HG03175 (cell line): ENCODE results near the gene ATXN3.
"Not testable (repeated sequence)": the region's sequence is repeated elsewhere in the genome, so short reads cannot be mapped to it uniquely, and the experiment has no call there.

Experiments used
- ATAC-seq: cut with Tn5 transposase; IDR thresholded peaks from one replicate; pipeline ENCODE4 v1.9.1; 2021; ENCODE audit warnings: mild to moderate bottlenecking, moderate library complexity; ENCODE audit not compliant: unreplicated experiment

Gene ATXN3

DNA sequence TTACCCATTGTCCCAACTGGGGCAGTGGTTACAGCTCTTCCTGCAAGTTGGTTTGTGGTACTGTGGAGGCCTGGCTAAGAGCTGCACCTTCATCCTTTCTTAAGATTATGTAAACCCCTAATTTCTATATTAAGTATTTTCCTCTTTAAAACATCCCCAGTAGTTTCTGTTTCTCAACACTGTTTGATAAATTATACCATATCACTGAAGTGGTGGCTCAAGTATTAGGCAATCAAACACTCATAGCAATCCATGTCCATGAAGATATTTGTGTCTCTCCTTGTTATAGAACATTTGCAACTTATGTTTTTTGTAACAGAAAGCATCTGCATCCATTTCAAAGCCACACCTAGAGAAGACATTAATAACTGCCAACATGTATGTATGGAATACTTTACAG, 31.8 kb downstream of the ATXN3 start:
- ATAC-seq, result no peak

DNA sequence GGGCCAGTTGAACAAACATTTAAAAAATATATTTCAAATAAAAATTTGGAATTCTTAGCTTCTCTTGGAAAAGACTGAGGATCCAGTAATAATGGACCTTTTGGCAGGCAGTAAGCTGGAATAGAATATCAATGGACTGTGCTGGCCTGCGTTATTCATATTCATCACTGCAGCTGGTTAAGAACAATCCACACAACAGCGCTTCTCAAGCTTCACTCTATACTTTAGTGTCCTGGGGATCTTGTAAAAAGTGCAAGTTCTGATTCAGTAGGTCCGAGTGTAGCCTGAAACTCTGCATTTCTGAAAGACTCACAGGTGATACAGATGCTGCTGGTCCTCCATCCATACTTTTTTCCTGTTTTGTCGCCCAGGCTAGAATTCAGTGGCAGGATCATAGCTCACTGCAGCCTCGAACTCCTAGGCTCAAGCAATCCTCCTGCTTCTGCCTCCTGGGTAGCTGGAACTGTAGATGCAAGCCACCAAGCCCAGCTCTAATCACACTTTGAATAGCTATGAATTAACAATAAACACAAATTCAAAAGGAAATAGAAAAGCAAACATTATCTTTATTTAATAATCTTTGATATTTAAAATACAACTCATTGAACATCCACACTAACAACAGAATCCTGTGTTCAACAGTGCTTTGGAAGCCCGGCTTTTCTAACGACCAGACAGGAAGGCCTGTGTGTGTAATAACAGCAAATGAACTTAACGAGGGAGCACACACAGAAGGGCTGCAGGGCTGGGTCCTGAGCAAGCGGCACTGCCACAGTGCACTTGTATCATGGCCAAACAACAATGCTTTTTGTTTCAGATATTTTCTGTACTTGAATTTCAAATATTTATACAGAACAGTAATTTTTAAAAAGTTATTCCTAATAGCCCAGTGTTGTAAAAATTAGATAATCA, 48.1 kb downstream of the ATXN3 start:
- no peak for ATAC-seq

DNA sequence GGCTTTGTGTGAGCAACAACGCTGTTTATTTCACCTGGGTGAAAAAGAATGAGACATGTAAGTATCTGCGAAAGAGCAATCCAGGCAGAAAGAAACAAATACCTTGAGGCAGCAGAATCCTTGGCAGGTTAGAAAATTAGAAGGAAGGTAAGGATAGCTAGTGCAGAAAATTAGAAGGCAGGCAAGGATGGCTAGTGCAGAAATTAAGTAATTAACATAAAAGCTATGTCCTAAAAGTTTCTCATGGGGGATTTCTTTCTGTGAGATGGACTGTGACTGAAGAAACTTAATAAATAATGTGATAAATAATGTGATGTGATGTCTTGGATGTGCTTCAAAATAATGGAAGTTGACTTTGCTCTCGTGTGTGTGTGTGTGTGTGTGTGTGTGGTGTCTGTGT, 56.6 kb downstream of the ATXN3 start:
- no peak for ATAC-seq

DNA sequence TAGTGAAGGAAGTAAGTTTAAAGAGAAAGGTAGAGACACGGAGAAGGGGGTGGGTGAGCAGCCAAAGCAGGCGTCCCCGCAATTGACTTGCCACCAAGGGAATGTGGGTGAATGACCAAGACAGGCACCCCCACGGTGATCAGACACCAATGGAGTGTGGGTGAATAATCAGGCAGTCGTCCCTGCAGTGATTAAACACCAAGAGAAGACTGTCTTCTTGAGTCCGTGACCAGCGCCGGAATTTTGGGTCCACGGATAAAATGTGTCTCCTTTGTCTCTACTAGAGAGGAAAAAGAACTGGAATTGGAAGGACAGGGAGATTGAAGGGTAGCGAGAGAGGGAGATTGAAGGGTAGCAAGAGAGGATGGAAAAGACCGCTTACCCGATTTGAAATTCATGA, 57.2 kb downstream of the ATXN3 start:
- not testable (repeated sequence) for ATAC-seq

DNA sequence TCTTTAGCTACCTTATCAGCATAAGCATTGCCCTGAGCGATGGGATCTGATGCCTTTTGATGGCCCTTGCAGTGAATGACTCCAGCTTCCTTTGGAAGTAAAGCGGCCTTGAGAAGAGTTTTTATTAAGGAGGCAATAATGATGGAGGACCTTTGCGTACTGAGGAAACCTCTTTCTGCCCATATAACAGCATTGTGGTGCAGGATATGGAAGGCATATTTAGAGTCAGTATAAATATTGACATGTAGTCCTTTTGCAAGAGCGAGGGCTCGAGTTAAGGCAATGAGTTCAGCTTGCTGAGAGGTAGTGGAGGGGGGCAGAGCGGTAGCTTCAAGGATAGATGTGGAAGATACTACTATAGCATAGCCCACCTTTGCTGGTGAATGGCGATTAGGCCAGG, 60.5 kb downstream of the ATXN3 start:
- ATAC-seq, result not testable (repeated sequence)

DNA sequence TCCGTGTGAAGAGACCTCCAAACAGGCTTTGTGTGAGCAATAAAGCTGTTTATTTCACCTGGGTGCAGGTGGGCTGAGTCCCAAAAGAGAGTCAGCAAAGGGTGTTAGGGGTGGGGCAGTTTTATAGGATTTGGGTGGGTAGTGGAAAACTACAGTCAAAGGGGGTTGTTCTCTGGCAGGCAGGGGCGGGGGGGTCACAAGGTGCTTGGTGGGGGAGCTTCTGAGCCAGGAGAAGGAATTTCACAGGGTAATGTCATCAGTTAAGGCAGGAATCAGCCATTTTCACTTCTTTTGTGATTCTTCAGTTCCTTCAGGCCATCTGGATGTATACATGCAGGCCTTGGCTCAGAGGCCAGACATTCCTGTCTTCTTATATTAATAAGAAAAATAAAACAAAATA, 64.6 kb downstream of the ATXN3 start:
- ATAC-seq, result not testable (repeated sequence)

DNA sequence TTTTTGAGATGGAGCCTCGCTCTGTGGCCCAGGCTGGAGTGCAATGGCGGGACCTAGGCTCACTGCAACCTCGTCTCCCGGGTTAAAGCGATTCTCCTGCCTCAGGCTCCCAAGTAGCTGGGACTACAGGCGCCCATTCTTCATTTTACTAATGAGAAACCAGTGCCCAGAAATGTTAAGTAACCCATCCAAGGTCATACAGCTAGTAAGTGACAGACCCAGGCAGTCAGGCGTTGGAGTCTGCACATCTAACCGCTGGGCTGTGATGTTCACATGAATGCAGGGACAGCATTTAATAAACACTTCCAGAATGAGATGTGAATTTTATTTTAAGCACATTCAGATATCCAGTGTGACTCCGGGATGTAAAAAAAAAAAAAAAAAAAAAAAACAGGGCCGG, 65.2 kb downstream of the ATXN3 start:
- no peak for ATAC-seq

DNA sequence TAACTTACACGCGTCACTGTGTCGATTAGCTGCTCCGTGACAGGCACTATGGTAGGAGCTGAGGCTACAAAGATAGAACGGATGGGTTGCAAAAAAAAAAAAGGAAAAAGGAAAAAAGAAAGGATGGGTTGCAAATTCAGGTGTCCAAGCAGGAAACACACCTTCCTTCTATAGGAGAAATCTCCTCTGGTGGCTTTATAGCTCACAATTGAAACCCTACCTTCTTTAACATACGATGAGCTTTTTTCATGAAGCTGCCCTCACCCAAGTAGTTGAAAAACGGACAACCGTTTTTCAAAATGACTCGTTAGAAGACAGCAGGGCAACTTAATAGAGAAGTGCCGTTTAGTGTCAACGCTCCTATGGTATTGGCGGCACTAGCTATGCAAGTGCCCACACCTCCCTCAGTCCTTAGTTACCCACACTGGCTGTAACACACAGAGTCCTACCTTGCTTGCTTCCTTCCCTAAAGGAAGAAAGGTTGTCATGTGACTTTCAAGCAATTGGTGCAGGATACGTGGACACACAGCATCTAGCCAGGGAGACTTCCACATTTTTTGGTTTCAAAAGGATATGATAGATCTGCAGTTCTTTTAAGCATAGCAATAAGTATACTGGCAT, 65.8 kb downstream of the ATXN3 start:
- ATAC-seq, result peak; percentile 23

DNA sequence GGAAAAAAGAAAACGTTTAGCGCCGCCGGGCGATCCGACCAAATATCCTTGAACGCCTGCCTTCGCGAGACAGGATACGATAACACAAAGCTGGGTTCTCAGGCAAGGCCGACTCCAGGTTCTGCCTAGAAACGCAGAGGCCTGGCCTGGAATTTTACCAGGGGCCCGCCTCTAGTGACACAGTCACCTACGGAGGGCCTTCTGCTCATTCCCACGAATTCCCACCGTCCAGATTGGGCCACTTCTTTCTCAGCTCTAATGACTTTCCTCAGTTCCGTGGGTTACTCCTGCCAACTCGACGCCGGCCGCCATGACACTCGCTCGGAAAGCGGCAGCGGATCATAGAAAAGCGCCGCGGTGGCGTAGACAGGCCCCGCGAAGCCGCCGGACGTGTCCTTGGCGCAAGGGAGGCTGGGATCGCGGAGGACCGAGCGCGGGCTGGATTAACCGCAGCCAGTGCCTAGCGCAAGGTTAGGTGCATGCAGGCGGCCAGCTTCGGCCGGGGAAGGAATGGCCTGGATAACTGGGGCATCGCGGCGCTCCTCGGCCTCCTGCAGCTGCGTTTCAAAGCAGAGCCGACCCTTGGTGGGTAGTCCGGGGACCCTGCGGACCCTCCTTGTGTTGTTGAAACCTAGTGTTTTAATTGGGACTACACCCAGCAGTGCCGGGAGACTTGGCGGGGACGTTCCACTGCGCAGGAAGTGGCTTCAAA, 66.5 kb downstream of the ATXN3 start, which contains the start of gene TRIP11:
TRIP11 (minus strand) TSS at position 341 of the 712 bp plus-strand sequence. CDS start 374 bp downstream, outside the sequence.
- peak; percentile 96 for ATAC-seq

DNA sequence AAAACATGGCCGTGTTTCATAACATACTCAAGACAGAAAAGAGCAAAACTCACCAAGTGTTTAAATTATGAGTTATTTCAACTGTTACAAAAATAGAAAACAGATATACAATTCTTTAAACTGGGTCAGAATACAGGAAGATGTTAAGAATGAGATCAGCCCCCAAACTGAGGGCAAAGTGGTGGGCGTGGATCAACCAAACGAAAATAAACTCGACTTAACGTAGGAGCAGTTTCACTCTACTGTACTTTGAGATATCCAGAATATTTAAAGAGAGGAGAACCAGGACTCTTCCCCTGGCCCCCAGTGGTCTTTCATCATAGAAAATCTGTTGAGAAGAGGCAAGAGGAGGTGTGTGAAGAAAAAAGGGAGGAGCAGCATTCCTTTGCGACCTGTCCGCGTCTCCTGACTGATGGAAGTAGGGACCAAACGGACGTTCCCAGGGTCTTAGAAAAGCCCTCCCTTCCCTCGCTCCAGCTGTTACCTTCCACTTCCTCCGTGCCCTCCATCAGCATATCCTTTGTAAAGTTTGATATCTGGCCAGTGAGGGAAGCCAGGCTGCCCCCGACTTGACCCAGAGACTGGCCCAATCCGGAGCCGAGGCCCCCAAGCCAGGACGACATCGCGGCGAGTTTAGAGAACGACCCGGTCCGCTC, 67.2 kb downstream of the ATXN3 start:
- ATAC-seq, result peak; percentile 27

DNA sequence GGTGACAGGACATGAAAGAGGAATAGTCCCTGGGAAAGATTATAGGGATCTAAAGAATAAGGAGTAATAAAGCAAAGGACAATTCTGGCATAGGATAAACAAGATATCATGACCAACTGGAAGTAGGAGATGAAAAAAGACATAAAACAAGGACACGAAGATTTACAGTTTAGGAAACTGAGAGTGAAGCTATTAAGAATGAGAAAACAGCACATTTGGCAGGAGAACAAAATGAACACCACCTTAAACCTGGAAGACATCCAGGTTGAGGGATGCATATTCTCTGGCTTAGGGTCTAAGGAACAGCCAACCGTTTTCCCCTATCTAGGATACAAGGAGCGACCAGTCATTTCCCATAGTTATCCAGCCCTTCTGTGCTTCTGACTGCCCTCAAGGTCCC, 68.4 kb downstream of the ATXN3 start:
- ATAC-seq, result no peak

DNA sequence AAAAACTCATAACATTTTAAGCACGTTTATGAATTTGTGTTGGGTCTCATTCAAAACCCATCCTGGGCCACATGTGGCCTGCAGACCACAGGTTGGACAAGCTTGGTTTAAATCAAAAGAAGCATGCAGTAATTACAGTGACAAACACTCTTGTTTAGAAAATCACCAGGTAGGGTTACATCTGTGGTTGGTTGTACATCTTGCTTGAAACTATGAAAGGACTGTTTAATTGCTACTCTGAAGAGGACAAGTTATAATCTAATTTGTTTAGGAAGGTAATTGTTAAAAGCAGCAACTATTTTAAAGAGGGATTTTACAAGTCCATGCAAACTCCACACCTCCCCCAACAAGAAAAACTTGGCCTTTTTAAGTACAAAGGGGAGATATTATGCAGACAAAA, 70.5 kb downstream of the ATXN3 start:
- ATAC-seq, result no peak

DNA sequence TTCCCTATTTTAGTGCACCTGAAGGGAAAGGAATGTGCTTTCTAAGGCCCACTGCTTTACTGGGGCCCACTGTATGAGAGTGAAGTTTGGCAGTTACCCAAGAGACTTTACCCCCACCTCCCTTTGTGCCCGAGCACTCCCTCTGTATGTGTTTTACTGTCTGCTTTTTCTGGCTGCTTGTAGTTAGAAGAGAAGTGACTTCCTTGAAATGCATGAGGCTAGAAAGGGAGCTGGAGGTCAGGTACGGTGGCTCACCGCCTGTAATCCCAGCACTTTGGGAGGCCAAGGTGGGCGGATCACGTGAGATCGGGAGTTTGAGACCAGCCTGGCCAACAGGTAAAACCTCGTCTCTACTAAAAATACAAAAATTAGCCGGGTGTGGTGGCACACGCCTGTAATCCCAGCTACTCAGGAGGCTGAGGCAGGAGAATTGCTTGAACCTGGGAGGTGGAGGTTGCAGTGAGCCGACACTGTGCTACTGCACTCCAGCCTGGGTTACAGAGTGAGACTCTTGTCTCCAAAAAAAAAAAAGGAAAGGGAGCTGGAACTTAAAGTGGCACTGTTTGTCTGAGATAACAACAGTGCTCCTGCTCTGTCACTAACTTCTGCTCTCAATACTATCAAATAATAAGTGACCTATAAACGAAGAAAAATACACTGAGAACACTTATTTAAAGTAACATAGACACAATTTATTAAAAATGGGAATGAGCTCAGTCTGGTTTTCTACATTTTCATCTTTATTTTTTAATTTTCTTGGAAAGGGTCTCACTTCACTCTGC, 72.3 kb downstream of the ATXN3 start:
- no peak for ATAC-seq

DNA sequence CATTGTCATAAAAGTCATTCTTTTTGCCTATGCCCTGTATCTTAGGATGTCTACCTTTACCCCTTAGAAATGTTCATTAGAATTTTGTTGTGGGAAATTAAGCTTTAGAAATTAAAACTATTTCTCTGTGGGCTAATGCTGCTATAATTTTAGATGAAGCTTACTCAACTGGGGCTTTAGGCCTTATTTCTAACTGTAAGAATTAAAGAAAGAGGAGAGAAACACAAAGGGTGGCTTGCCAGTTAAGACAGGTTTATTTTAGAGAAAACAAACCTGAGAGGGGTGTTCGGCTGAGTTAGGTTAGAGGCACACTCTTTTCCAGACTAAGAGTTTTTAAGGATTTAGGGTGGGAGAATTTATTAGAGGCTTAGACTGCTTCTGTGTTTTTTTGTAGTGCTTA, 72.9 kb downstream of the ATXN3 start:
- ATAC-seq, result no peak

DNA sequence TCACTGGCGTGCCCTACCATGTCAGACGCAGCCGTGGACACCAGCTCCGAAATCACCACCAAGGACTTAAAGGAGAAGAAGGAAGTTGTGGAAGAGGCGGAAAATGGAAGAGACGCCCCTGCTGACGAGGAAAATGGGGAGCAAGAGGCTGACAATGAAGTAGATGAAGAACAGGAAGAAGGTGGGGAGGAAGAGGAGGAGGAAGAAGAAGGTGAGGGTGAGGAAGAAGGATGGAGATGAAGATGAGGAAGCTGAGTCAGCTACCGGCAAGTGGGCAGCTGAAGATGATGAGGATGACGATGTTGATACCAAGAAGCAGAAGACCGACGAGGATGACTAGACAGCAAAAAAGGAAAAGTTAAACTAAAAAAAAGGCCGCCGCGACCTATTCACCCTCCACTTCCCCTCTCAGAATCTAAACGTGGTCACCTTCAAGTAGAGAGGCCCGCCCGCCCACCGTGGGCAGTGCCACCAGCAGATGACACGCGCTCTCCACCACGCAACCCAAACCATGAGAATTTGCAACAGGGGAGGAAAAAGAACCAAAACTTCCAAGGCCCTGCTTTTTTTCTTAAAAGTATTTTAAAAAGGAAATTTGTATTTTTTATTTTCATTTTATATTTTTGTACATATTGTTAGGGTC, 79.7 kb downstream of the ATXN3 start:
- ATAC-seq, result no peak

DNA sequence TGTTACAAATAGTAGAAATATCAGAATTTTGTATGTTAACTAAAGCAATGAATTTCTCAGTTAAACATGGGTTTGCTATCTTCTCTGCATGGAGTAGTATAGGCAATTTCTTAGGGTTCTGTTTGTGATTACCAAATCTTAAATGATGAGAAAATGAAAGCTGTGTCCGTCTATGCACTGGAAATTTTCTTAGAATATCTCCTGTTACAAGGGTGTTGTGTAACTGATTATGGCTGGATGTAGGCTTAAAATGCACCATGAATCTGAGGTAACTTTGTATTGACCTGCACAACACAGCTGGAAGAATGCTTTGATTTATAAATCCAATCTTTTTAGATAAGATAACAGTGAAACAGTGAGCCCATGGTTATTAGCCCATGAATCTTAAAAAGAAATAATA, 84.3 kb downstream of the ATXN3 start:
- no peak for ATAC-seq

DNA sequence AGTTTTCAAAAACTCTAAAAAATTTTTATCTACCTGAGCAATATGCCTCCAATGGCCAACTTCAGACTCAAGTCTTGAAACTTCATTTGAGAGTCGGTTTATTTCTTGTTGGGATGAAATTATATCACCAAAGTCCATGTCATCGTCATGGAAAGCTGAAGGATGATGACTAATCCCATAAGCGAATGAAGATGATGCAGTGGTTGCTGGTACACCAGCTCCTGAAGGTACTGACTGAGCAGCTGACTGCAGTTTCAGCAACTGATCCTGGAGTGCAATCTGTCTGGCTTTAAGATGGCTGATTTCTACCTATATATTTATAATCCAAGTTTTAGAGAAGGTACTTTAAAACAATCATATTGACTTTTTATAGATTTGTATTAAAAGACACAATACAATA, 84.9 kb downstream of the ATXN3 start:
- no peak for ATAC-seq

DNA sequence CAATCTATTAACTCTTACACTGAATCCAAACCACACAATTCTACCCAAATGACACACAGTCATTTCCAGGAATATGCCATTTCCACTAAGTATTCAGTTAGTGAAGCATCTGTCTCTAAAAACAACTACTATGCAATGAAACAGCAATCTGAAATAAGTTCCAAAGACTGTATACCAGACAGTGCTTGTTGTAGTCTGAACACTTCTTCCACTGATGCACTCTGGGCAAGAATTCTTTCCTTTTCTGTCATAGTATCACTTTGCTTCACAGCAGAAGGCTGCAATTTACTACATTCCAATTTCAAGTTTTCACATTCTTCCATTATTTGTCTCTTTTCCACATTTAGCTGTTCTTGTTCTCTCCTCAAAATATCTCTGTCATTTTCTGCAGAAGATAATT, 92.3 kb downstream of the ATXN3 start:
- no peak for ATAC-seq

DNA sequence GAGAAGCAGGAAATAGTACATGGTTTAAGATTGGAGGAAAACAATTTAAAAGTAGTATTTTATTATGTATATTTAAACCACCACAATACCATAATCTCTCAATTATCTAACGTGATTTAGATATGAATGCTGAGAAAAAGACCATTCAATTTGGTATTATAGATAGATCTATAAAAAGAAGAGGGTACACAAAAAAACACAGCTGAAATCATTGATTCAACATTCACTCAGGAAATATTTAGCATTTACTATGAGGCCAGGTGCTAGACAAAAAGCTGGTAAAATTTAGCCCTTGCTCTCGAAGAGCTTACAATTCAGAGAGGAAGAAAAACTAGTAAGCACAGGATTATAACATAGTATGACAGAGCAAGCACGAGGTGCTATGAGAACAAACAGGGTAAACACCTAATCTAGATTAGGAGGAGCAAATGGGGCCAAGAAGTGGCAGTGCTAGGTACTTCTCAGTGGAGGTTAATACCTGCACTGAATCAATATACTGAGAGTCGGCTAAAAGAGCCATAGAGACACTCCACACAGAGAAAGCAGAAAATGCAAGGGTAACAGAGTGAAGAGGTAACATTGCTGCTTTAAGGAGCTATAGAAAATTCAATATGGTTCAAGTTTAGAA, 94.1 kb downstream of the ATXN3 start:
- ATAC-seq, result no peak
